AG10803 (cell line): ENCODE measurements around the gene ACYP1.
A peak's percentile ranks its signal among the peaks of the same experiment; 100 is the strongest.

Experiments
- DNase-seq: peaks from one replicate; pipeline ENCODE4 v3.0.0; 2010; ENCODE audit warnings: low read depth
- H3K4me3 ChIP-seq: 2 replicates; pipeline ENCODE4 v1.5.1; 2011; ENCODE audit warnings: mild to moderate bottlenecking, low read length, control low read depth
- CTCF ChIP-seq: conservative IDR thresholded peaks from 2 replicates; pipeline ENCODE4 v1.5.1; 2011; ENCODE audit warnings: mild to moderate bottlenecking, low read length, control low read depth, inconsistent platforms

The ACYP1 gene

GRCh38 chr14:75063491-75064204, at the start of gene ACYP1:
TSS of gene ACYP1 (minus strand) at chr14:75064024. CDS start at chr14:75063553, 471 bp downstream.
- H3K4me3 ChIP-seq: peak within 1 kb of the TSS; percentile 93
- TF ChIP-seq CTCF: no peak
- DNase-seq: peak; percentile 84

GRCh38 chr14:75109877-75110276, 46.1 kb upstream of the ACYP1 start:
- TF ChIP-seq CTCF: no peak
- no peak for DNase-seq
- H3K4me3 ChIP-seq: no peak overlapping the region

- no peak for DNase-seq
- no peak overlapping the region for H3K4me3 ChIP-seq
- TF ChIP-seq CTCF: no peak
These were observed 43.4 kb upstream of the ACYP1 start for GRCh38 chr14:75107186-75107585.

GRCh38 chr14:75101491-75101890, 37.7 kb upstream of the ACYP1 start:
- DNase-seq: no peak
- H3K4me3 ChIP-seq: no peak overlapping the region
- TF ChIP-seq CTCF: no peak

- TF ChIP-seq CTCF: no peak
- no peak for DNase-seq
- no peak overlapping the region for H3K4me3 ChIP-seq
These were observed 34.9 kb upstream of the ACYP1 start for GRCh38 chr14:75098682-75099081.

GRCh38 chr14:75098212-75098611, 34.4 kb upstream of the ACYP1 start:
- no peak overlapping the region for H3K4me3 ChIP-seq
- TF ChIP-seq CTCF: no peak

GRCh38 chr14:75096959-75097358, 33.1 kb upstream of the ACYP1 start:
- no peak for DNase-seq
- no peak for TF ChIP-seq CTCF
- H3K4me3 ChIP-seq: no peak overlapping the region

More at GRCh38 chr14:75098212-75098611, 34.4 kb upstream of the ACYP1 start:
- DNase-seq: no peak
